GM11168 (cell line): Measurements from ENCODE around the gene DIP2C.
"Not testable (repeated sequence)": the region's sequence is repeated elsewhere in the genome, so short reads cannot be mapped to it uniquely, and the experiment has no call there.

Experiments
- in situ Hi-C: fragments of 300-500 bp; cut with MboI; formaldehyde crosslinking; loops from one replicate; pipeline ENCODE4 v1.12.0; 2022; ENCODE audit warnings: low sequenced_read_pairs; ENCODE audit not compliant: unreplicated experiment

Gene DIP2C

DNA sequence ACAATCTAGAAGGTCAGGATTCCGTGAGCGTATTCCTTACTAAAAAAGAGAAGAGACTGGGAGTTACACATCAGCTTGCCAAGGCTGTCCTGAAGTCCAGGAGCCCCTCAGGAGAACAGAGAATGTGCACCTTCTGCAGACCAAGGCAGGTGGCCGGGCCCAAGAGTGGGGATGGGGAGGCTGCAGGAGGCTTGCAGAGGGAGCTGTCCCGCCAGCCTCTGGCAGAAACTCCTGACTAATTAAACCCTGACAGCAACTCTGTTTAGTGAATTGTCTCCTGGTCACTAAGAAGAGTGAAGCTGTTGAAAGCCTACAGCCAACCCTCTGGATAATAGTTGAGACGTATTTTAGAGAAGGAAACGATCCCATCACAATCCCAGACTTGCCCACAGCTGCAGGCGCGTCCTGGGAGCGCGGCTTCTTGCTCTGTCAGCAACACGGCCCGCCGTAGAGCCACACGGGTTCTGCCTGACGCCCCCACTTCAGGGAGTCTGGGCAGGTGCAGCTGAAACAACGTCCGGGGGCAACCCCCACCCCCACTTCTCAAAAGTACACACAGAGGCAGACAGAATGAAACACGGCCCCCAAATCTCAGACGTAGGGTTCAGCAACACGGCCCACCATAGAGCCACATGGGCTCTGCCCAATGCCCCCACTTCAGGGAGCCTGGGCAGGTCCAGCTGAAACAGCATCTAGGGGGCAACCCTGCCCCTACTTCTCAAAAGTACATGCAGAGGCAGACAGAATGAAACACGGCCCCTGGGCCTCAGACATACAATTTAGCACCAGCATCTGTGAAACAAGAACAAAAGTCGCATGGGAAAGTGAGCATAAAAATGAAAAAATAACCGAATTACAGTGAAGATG, 45.2 kb downstream of the DIP2C start:
- in situ Hi-C loops = no loop called here

DNA sequence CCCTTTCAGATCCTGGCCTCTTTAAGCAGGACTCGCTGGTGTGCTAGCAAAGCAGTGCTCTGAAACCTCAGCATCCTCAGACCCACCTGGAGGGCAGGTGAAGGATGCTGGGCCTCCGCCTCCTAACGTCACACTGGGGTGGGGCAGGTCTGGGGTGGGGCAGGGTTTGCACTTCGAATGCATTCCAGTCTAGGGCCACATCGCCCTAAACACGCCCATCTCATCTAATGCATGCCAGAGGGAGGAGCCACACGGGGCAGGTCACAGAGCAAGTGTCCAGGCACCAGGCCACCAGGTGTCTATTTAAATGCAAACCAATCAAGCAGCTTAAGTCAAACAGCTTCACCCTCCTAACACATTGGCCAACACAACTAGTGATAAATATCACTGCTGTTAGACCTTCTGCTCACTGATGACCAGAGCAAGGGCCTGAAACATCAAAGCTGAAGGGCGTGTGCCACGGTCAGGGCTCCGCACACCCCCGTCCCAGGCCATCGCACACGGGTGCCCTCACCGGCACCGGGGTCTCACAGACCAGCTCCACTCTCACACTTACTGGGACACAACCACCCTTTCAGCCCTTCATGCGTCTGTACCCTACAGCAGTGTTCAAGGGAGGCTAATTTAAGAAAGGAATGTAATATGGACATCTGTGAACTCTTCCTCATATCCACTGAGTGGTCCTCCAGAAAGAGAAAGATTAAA, 47.1 kb downstream of the DIP2C start:
- in situ Hi-C loops = no loop called here

DNA sequence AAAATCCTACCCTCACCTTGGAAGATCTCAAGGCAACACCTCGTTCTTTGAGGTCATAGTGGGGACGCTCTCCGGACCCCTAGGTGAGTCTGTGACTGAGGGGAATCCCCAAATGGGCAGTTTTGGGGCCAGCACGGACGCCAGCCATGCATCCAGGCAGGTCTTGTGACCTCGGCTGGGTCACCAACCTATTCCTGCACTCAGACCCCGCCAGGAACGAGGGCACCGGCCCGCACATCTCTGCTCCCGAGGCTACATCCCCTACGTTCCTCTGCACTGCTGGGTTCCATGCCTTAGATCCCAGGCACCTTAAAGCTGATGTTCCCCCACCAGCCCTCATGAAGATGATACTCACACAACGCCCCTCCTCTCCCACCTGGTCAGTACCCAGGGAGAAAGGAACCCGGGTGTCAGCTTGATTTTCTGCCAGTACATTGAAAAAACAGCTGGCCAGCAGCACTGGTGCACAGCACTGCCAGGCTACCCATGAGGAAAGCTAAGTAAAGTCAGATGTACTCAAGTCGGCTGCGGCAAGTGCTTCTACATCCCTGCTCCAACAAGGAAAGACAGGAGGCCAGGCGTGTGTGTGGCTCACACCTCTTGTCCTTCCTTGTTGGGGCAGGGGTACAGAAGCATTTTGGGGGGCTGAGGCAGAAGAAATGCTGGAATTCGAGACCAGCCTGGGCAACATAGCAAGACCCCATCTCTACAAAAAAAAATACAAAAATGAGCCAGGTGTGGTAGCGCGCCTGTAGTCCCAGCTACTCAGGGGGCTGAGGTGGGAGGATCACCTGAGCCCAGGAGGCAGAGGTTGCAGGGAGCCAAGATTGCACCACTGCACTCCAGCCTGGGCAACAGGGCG, 48.1 kb downstream of the DIP2C start:
- in situ Hi-C loops = no loop called here

DNA sequence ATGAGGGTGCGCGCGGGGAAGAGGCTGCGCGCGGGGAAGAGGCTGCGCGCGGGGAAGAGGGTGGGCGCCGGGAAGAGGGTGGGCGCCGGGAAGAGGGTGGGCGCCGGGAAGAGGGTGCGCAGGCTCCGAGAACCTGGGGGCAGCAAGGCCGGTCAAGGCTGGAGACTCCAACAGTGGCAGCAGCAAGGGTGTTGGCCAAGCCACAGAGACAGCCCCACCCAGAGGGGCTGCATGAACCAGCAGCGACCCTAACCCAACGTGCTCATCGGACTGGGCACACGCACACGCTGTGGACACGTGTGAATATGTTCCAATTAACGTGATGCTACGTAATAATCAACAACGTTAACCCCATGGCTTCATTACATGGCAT, 48.8 kb downstream of the DIP2C start:
- in situ Hi-C loops = no loop called here

DNA sequence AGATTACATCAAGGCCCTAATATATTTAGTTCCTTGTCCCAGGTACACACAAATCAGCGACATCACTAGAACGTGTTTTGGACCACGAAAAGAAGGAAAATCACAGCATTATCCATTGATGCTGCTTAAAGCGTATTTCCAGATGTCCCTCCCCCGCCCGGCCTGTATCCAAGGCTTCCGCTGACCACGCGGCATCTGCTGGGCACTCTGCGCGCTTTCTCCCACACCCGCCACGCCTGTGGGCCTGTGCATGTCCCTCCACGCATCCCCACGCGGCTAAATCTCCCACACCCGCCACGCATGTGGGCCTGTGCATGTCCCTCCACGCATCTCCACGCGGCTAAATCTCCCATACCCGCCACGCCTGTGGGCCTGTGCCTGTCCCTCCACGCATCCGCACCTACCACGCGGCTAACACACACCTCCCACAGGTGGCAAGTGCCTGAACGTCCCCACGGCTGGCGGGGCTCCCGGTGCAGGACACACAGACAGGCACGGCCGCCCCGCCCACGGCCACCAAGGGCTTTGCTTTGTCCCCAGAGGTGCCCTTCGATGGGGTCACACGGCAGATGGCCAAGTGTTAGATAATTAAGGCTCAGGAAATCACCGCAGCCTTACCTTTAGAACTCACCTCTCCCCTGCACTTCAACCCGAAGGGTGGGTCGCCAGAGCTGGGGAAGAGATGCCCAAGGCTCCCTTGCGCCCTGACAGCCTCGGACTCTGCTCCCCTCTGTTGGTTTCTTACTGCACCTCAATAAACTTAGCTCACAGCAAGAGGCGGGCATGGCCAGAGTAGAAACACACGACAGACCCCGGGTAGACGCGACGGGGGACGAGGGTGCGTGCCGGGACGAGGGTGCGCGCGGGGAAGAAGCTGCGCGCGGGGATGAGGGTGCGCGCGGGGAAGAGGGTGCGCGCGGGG, 49.5 kb downstream of the DIP2C start:
- in situ Hi-C loops = no loop called here

DNA sequence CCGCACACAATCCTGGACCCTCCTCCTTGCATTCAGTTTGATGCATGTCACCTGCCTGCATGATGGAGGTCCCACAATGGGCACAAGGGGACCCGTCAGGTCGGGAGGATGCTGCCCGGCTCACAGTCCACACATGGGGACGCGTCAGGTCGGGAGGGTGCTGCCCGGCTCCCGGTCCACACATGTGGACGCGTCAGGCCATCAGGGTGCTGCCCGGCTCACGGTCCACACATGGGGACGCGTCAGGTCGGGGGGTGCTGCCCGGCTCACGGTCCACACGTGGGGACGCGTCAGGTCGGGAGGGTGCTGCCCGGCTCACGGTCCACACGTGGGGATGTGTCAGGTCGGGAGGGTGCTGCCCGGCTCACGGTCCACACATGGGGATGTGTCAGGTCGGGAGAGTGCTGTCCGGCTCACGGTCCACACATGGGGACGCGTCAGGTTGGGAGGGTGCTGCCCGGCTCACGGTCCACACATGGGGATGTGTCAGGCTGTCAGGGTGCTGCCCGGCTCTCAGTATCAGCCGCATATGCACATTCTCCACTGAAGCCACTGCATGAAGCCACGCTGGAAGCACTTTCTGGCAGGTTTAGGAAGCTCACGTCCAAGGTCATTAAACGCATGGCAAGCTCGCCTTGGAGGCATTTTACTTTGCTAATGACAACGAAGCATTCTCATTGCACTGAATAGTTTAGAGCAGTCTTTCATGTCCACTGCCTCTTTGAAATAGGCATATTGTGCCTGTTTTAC, 50.3 kb downstream of the DIP2C start:
- in situ Hi-C loops = no loop called here

DNA sequence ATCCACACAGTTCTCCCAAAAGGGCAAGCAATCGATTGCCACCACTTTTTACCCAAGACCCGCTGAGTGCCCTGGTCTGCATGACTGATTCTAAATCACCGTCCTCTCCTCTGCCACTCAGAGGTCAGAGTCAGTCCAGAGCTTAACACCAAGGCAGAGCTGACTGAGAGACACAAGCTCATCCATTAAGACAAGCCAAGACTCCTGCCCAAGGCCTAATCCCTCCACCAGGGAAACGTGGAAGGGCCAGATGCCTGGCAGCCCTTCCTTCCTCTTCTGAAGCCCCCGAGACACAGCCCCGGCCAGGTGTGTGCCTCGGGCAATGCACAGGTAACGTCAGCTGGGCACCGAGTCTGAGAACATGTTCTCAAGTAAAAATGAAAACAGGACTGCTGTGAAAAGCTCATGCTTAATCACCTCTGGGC, 51.7 kb downstream of the DIP2C start:
- in situ Hi-C loops = no loop called here

DNA sequence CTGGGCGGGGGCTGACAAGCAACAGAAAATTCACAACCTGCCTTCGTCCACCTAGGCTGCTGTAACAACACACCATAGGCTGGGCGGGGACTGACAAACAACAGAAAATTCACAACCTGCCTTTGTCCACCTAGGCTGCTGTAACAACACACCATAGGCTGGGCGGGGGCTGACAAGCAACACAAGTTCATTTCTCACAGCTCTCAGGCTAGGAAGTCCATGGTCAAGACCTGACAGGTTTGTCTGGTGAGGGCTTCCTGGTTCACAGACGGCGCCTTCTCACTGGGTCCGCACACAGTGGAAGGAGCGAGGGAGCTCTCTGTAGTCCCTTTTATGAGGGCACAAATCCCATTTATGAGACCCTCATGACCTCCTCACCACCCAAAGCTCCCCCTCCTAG, 52.2 kb downstream of the DIP2C start:
- in situ Hi-C loops = no loop called here

DNA sequence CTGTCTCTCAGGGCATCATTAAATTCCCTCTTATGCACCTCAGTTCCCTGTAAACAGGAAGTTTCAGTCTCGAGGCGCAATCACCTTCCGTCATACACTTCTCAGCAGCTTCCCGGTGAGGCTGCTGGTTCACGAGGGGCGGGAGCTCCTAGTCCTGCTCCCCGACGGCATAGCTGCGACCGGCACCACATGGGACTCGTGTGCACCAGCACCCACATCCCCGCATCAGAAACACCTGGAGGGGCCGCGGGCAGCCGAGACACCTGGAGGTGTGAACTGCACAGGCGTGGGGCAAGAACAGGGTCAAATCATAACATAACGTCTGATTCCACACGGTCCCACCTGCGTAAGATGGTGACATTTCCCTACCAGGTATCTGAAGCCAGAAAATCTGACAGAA, 52.7 kb downstream of the DIP2C start:
- in situ Hi-C loops = no loop called here

DNA sequence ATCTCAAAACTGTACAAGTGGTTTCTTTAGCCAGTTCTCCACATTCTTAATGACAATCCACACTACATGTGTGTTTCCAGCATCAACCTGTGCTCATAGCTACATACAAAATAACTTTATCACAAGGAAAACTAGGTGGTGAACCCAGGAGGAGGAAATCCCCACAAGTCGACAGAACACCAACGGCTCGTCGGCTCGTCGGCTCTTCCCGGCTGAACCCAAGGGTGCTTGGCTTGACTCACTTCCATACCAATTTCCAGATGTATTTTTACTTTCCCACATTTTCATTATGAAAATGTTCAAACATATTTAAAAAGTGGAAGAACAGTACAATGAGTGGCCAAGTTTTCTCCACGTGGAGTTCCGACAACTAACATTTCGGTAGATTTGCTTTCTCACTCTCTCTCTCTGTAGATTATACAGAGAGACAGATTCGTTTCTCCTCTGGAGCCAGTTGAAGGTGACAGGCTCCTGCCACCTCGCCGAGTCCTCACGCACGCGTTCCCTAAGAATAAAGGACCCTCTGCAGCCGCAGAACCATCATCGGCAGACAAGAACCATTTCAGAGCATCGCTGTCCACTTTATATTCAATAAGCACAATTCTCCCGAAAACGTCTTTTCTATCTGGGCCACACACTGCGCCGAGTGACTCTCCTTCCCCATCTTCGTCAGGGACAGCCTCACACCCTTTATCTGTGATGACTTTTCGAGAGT, 53.3 kb downstream of the DIP2C start:
- in situ Hi-C loops = no loop called here

DNA sequence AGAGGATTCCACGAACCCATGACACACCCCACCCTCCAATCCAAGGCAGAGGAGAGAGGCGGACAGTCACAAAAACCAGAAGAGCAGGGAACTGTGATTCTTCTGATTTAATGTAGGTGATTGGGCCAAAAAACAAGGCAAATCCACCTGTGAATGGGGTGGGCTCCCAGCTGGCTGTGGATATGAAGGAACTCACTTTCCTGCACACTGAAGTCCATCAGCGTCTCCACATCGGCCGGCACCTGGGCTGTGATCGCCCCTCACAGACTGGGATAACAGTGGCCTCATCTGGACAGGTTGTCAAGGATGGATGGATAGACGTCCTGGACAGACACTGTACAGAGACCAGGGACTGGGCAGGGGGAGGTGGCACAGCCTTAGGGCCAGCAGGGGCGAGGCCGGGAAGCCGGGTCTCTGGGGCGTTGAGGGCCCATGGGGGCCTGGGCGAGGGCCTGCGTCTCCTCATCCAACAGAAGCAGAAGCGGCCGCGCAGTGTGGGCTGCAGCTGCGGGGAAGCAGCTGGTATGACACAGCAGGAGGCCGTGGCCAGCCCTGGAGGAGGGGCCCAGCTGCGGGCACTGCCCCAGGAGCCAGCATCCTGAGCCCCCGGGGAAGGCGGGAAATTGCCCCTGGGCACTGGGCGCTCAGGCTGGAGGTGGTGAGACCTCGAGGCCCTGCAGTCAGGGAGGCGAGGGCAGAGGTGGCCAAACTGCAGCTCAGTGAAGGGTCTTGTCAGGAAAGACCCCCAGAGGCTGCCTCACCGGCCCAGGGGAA, 54.2 kb downstream of the DIP2C start:
- in situ Hi-C loops = no loop called here

DNA sequence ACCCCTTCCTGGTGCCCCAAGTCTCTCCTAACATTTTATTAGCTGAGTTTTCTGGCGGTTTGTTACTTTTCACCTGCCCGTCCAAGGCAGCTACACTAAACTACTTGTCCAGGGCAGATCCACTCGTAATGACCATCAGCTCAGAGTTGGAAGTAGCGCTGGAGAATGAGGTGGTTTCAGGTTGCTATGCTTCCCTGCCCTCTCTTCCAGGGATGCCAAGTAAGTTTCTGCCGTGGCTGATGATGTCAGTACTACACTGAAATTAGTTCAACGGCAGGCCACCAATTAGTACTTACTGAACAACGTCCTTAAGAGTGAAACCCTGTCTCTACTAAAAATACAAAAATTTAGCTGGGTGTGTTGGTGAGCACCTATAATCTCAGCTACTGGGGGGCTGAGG, 55.2 kb downstream of the DIP2C start:
- in situ Hi-C loops = no loop called here

DNA sequence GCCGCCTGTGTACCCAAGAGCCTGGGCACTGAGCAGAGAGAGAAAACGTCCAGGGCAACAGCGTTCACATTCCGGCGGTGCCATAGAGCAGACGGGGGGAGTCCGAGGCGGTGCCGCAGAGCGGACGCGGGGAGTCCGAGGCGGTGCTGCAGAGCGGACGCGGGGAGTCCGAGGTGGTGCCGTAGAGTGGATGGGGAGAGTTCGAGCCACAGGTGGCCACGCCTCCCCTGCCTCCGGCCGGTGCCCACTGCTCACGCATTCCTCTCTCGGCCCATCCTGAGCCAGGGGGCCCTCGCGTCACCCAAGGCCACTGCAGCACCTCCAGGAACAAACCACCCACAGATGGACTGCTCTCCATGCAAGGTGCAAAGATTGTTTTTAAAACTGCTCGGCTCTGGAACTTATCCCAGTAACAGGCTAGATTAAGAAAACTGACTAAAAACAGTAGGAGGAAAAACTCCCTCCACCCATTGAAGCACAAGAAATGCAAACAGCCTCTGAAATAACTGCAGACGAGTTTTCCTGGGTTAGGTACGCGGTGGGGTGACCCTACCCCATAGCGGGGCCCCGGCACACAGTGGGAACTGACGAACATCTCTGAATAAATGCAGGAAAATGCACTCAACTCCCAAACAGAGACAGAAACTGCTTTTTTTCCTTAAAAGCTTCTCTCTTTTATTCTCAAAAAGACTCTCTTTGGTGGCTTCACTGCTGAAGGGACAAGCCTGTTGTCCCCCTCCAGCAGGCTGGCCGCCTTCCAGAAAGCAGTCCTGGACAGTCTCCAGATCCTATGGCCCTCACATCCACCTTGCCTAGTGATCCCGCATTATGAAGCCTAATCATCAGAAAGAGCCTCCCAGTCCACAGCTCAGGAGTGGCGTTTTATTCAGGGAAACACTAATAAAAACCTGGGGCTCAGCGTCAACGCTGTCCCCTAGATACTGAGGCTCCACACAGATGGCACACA, 55.9 kb downstream of the DIP2C start:
- in situ Hi-C loops = no loop called here

DNA sequence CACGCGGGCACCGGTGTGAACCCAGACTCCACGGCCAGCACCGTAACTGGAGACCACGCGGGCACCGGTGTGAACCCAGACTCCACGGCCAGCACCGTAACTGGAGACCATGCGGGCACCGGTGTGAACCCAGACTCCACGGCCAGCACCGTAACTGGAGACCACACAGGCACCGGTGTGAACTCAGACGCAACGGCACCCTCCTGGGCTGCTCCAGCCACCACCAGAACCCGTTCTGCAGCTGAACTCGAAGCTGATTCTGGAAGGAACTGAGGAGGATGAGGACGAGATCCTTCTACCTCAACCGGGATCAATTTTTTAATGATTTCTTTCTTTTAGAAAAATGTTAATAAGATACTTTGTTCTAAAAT, 56.7 kb downstream of the DIP2C start:
- in situ Hi-C loops = not testable (repeated sequence)

DNA sequence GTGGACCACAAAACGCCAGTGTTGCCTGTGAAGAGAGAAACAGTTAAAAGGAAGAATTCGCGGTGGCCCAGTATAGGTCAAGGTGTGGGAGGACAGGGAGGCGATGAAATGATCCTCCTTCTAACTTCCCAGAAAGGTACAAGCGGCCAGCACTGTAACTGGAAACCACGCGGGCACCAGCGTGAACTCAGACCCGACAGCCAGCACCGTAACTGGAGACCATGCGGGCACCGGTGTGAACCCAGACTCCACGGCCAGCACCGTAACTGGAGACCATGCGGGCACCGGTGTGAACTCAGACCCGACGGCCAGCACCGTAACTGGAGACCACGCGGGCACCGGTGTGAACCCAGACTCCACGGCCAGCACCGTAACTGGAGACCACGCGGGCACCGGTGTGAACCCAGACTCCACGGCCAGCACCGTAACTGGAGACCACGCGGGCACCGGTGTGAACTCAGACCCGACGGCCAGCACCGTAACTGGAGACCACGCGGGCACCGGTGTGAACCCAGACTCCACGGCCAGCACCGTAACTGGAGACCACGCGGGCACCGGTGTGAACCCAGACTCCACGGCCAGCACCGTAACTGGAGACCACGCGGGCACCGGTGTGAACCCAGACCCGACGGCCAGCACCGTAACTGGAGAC, 57.2 kb downstream of the DIP2C start:
- in situ Hi-C loops = not testable (repeated sequence)

DNA sequence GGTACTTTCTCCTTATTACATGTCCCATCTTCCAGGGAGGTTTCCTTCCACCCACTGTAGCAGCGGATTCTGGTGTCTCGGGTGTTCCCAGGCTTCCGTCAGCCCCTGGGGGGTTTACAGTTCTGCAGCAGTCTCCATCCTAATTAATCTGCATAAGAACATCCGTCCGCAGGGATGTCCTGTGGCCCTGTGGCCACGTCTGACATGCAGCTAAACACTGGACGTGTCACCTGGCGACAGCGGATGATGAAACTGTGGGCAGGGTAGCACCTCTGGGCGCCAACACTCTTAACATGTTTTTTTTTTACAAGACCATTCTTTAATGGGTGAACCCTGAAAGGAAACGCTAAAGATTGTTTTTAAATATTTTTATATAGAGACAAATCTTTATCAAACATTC, 58.2 kb downstream of the DIP2C start:
- in situ Hi-C loops = no loop called here
